ENCODE data around the gene MEMO1.
A peak's percentile ranks its signal among the peaks of the same experiment; 100 is the strongest.
"Not testable (repeated sequence)": the region's sequence is repeated elsewhere in the genome, so short reads cannot be mapped to it uniquely, and the experiment has no call there.

Gene MEMO1

GRCh38 chr2:31957354-31958139 is 53.3 kb downstream of the MEMO1 start:
- no peak for DNase-seq (ENCODE audit: low spot score)

- DNase-seq (ENCODE audit: low spot score): not testable (repeated sequence)
Observed at GRCh38 chr2:31956934-31957333, 53.9 kb downstream of the MEMO1 start.

- DNase-seq (ENCODE audit: low spot score): no peak
Observed at GRCh38 chr2:31956312-31956711, 54.5 kb downstream of the MEMO1 start.

- DNase-seq (ENCODE audit: low spot score): not testable (repeated sequence)
Observed at GRCh38 chr2:31953095-31953494, 57.7 kb downstream of the MEMO1 start.

GRCh38 chr2:31950946-31951562 is 59.8 kb downstream of the MEMO1 start:
- no peak for DNase-seq (ENCODE audit: low spot score)

- DNase-seq (ENCODE audit: low spot score): no peak
Observed at GRCh38 chr2:31947871-31948270, 62.9 kb downstream of the MEMO1 start.

- DNase-seq (ENCODE audit: low spot score): no peak
Observed at GRCh38 chr2:31946838-31947237, 64.0 kb downstream of the MEMO1 start.

GRCh38 chr2:31945572-31945935 is 65.3 kb downstream of the MEMO1 start:
- peak; percentile 20 for DNase-seq (ENCODE audit: low spot score)

- no peak for DNase-seq (ENCODE audit: low spot score)
Observed at GRCh38 chr2:31944828-31945571, 65.8 kb downstream of the MEMO1 start.

- no peak for DNase-seq (ENCODE audit: low spot score)
Observed at GRCh38 chr2:31943636-31944225, 67.1 kb downstream of the MEMO1 start.

- no peak for DNase-seq (ENCODE audit: low spot score)
Observed at GRCh38 chr2:31940920-31941319, 69.9 kb downstream of the MEMO1 start.

- DNase-seq (ENCODE audit: low spot score): peak; percentile 18
Observed at GRCh38 chr2:31937741-31938140, 73.1 kb downstream of the MEMO1 start.

- DNase-seq (ENCODE audit: low spot score): no peak
Observed at GRCh38 chr2:31935370-31935769, 75.4 kb downstream of the MEMO1 start.

GRCh38 chr2:31933066-31933465 is 77.7 kb downstream of the MEMO1 start:
- DNase-seq (ENCODE audit: low spot score): no peak

GRCh38 chr2:31932589-31932988 is 78.2 kb downstream of the MEMO1 start:
- DNase-seq (ENCODE audit: low spot score): no peak

GRCh38 chr2:31931916-31932315 is 78.9 kb downstream of the MEMO1 start:
- DNase-seq (ENCODE audit: low spot score): no peak

- no peak for DNase-seq (ENCODE audit: low spot score)
Observed at GRCh38 chr2:31925517-31925916, 85.3 kb downstream of the MEMO1 start.

- no peak for DNase-seq (ENCODE audit: low spot score)
Observed at GRCh38 chr2:31923662-31924061, 87.1 kb downstream of the MEMO1 start.

- no peak for DNase-seq (ENCODE audit: low spot score)
Observed at GRCh38 chr2:31922542-31923408, 88.0 kb downstream of the MEMO1 start.

GRCh38 chr2:31920962-31921361 is 89.8 kb downstream of the MEMO1 start:
- no peak for DNase-seq (ENCODE audit: low spot score)

- DNase-seq (ENCODE audit: low spot score): no peak
Observed at GRCh38 chr2:31919499-31919898, 91.3 kb downstream of the MEMO1 start.

- no peak for DNase-seq (ENCODE audit: low spot score)
Observed at GRCh38 chr2:31909661-31910060, 101.1 kb downstream of the MEMO1 start.

All from GM03348 (cell line).